Neural cell (in vitro differentiated cells): ENCODE results near the gene TNFRSF6B. TPM values are rescaled to one million over a fixed set of nuclear protein-coding genes. Genes with fewer than 3 reads are reported as not detected.

ENCODE experiments used
- H2AFZ ChIP-seq: fragments of 200-600, 300-800 bp; sonication (generic), shearing (Covaris generic); 2 replicates; pipeline ENCODE4 v1.6.0; 2014; ENCODE audit warnings: low read depth, mild to moderate bottlenecking, antibody characterized with exemption, low read length, moderate library complexity
- H3F3A ChIP-seq: fragments of 200-600 bp; shearing (Covaris generic); 2 replicates; pipeline ENCODE4 v1.6.1; 2016; ENCODE audit warnings: mild to moderate bottlenecking, moderate library complexity, mixed read lengths, antibody characterized with exemption, low read length; ENCODE audit not compliant: insufficient read depth, poor library complexity, severe bottlenecking
- H3K27ac ChIP-seq: fragments of 200-600, 300-800 bp; sonication (generic), shearing (Covaris generic); 2 replicates; pipeline ENCODE4 v1.5.1; 2014; ENCODE audit warnings: mild to moderate bottlenecking, low read length, moderate library complexity
- H3K27me3 ChIP-seq: fragments of 300-800, 200-600 bp; sonication (generic), shearing (Covaris generic); 2 replicates; pipeline ENCODE4 v1.6.0; 2014; ENCODE audit warnings: mild to moderate bottlenecking, low read depth, low read length, moderate library complexity; ENCODE audit not compliant: insufficient read depth
- H3K36me3 ChIP-seq: fragments of 300-800, 200-600 bp; sonication (generic), shearing (Covaris generic); 2 replicates; pipeline ENCODE4 v1.5.1; 2014; ENCODE audit warnings: mild to moderate bottlenecking, antibody characterized with exemption, low read length, moderate library complexity; ENCODE audit not compliant: insufficient read depth
- H3K4me2 ChIP-seq: fragments of 300-800, 200-600 bp; sonication (generic), shearing (Covaris generic); 2 replicates; pipeline ENCODE4 v1.6.0; 2014; ENCODE audit warnings: mild to moderate bottlenecking, low read length
- H3K4me3 ChIP-seq: fragments of 300-800, 200-600 bp; sonication (generic), shearing (Covaris generic); 2 replicates; pipeline ENCODE4 v1.5.1; 2014; ENCODE audit warnings: mild to moderate bottlenecking, low read length, moderate library complexity
- H3K79me2 ChIP-seq: fragments of 200-600 bp; shearing (Covaris generic); replicated peaks from 2 replicates; pipeline ENCODE4 v1.6.0; 2014; ENCODE audit warnings: mild to moderate bottlenecking, low read length, moderate library complexity; ENCODE audit not compliant: insufficient read depth
- H3K9ac ChIP-seq: fragments of 300-800, 200-600 bp; sonication (generic), shearing (Covaris generic); 2 replicates; pipeline ENCODE4 v1.6.1; 2016; ENCODE audit warnings: mild to moderate bottlenecking, low read length, mixed read lengths
- H3K9me2 ChIP-seq: fragments of 200-600 bp; shearing (Covaris generic); 2 replicates; pipeline ENCODE4 v1.6.1; 2016; ENCODE audit warnings: mild to moderate bottlenecking, low read length, mixed read lengths; ENCODE audit not compliant: insufficient read depth
- H3K9me3 ChIP-seq: fragments of 200-600, 300-800 bp; sonication (generic), shearing (Covaris generic); 2 replicates; pipeline ENCODE4 v1.6.1; 2016; ENCODE audit warnings: mild to moderate bottlenecking, mixed run types, low read length, moderate library complexity, mixed read lengths
- H4K20me1 ChIP-seq: fragments of 200-600 bp; shearing (Covaris generic); 2 replicates; pipeline ENCODE4 v1.6.1; 2016; ENCODE audit warnings: mild to moderate bottlenecking, mixed run types; ENCODE audit not compliant: insufficient read depth
- CTCF ChIP-seq: fragments of 450-650 bp; IDR thresholded peaks from 2 replicates; pipeline ENCODE4 v1.5.1; 2014; ENCODE audit warnings: antibody characterized with exemption, mild to moderate bottlenecking, moderate library complexity; ENCODE audit not compliant: poor library complexity, severe bottlenecking
- EP300 ChIP-seq: fragments of 450-650 bp; conservative IDR thresholded peaks from 2 replicates; pipeline ENCODE4 v1.6.1; 2014; ENCODE audit warnings: antibody characterized with exemption, mild to moderate bottlenecking, moderate library complexity; ENCODE audit not compliant: poor library complexity, severe bottlenecking
- EZH2 ChIP-seq: fragments of 200-600, 300-800 bp; shearing (Covaris generic), sonication (generic); IDR thresholded peaks from 2 replicates; pipeline ENCODE4 v1.6.1; 2014; ENCODE audit warnings: antibody characterized with exemption, low read length, borderline replicate concordance, mild to moderate bottlenecking; ENCODE audit not compliant: insufficient read depth, poor library complexity, severe bottlenecking
- MXI1 ChIP-seq: fragments of 450-650 bp; conservative IDR thresholded peaks from 2 replicates; pipeline ENCODE4 v1.6.1; 2014; ENCODE audit warnings: antibody characterized with exemption, mild to moderate bottlenecking; ENCODE audit not compliant: poor library complexity, severe bottlenecking
- POLR2AphosphoS5 ChIP-seq: IDR thresholded peaks from 2 replicates; pipeline ENCODE4 v1.6.1; 2012
- RAD21 ChIP-seq: fragments of 450-650 bp; conservative IDR thresholded peaks from 2 replicates; pipeline ENCODE4 v1.6.1; 2014; ENCODE audit warnings: antibody characterized with exemption, mild to moderate bottlenecking, moderate library complexity
- REST ChIP-seq: IDR thresholded peaks from 2 replicates; pipeline ENCODE4 v1.6.1; 2012; ENCODE audit warnings: borderline replicate concordance
- TAF1 ChIP-seq: IDR thresholded peaks from 2 replicates; pipeline ENCODE4 v1.6.1; 2012; ENCODE audit warnings: low read depth
- polyA plus RNA-seq: library from polyadenylated mRNA; depleted of rRNA; stranded (reverse); fragments of >200 nt; gene quantifications from 2 replicates; pipeline ENCODE4 v1.2.3, GENCODE V29; 2014

TNFRSF6B gene
- polyA plus RNA-seq, 1 donor from 2014 or later = 9.4 TPM

- H3K4me3 ChIP-seq = no peak overlapping the region
- H3K79me2 ChIP-seq = no peaks in the 10 kb centered on the region
- no peaks in the 10 kb centered on the region for H3K9me2 ChIP-seq
- H4K20me1 ChIP-seq = no peaks in the 10 kb centered on the region
- no peak overlapping the region for H2AFZ ChIP-seq
- H3F3A ChIP-seq = no peaks in the 10 kb centered on the region
- H3K9me3 ChIP-seq = no peaks in the 10 kb centered on the region
- TF ChIP-seq POLR2AphosphoS5 (no peak), EP300 (no peak), RAD21 (no peak), MXI1 (no peak), CTCF (no peak), EZH2 (no peak), REST (no peak), TAF1 (no peak)
- no peak overlapping the region for H3K4me2 ChIP-seq
- H3K9ac ChIP-seq = no peak overlapping the region
- H3K36me3 ChIP-seq = no peaks in the 10 kb centered on the region
- H3K27ac ChIP-seq = no peak overlapping the region
- no peaks in the 10 kb centered on the region for H3K27me3 ChIP-seq
These were observed 41.2 kb downstream of the TNFRSF6B start for GRCh38 chr20:63737695-63737944.

GRCh38 chr20:63737945-63738686, 41.7 kb downstream of the TNFRSF6B start:
- H3K4me2 ChIP-seq = no peak overlapping the region
- no peaks in the 10 kb centered on the region for H3K79me2 ChIP-seq
- H3K4me3 ChIP-seq = no peak overlapping the region

More at GRCh38 chr20:63737945-63738686, 41.7 kb downstream of the TNFRSF6B start:
- Histone ChIP-seq H4K20me1 (no peaks in the 10 kb centered on the region), H3K9ac (no peak overlapping the region), H3K9me3 (no peaks in the 10 kb centered on the region), H2AFZ (no peak overlapping the region), H3K27me3 (no peaks in the 10 kb centered on the region), H3K27ac (no peak overlapping the region), H3K36me3 (no peaks in the 10 kb centered on the region), H3K9me2 (no peaks in the 10 kb centered on the region), H3F3A (no peaks in the 10 kb centered on the region)
- no peak for TF ChIP-seq EP300
- no peak for TF ChIP-seq REST
